GM06990 (cell line): ENCODE results near the gene CSDE1.
"Not testable (repeated sequence)": the region's sequence is repeated elsewhere in the genome, so short reads cannot be mapped to it uniquely, and the experiment has no call there.

Source experiments
- DNase-seq: peaks from one replicate; pipeline ENCODE4 v3.0.0-alpha.2; 2011; ENCODE audit not compliant: insufficient read length; ENCODE audit errors: extremely low read depth
- H3K27me3 ChIP-seq: replicated peaks from 2 replicates; pipeline ENCODE4 v1.6.0; 2011; ENCODE audit warnings: low read length; ENCODE audit not compliant: control insufficient read depth, insufficient read depth
- H3K36me3 ChIP-seq: 2 replicates; pipeline ENCODE4 v1.5.1; 2011; ENCODE audit warnings: low read length; ENCODE audit not compliant: control insufficient read depth, insufficient read depth
- H3K4me3 ChIP-seq: replicated peaks from 2 replicates; pipeline ENCODE4 v1.5.1; 2011; ENCODE audit warnings: low read depth, mild to moderate bottlenecking, control low read depth, low read length
- CTCF ChIP-seq: IDR thresholded peaks from 2 replicates; pipeline ENCODE4 v1.5.1; 2011; ENCODE audit warnings: low read length, control low read depth, mild to moderate bottlenecking, inconsistent platforms; ENCODE audit not compliant: insufficient read depth, poor library complexity, severe bottlenecking

The CSDE1 gene

GRCh38 chr1:114780344-114781226 is 22.8 kb upstream of the CSDE1 start, which contains the start of gene SIKE1:
Gene SIKE1 (minus strand): TSS chr1:114780685. CDS start chr1:114780607, 78 bp downstream.
- H3K36me3 ChIP-seq, result no peaks in the 10 kb centered on the region
- peak within 1 kb of the TSS; percentile 85 for H3K4me3 ChIP-seq
- DNase-seq, result peak; percentile 89
- TF ChIP-seq CTCF, result no peak
- H3K27me3 ChIP-seq, result no peaks in the 10 kb centered on the region

GRCh38 chr1:114779722-114780121 is 21.9 kb upstream of the CSDE1 start:
- TF ChIP-seq CTCF, result no peak
- DNase-seq, result no peak
- Histone ChIP-seq H3K36me3 (peaks cover 2% of the 10 kb centered on the region; the same call in 1 of the 2 replicates), H3K27me3 (no peaks in the 10 kb centered on the region), H3K4me3 (peak overlapping the region; percentile 85)

GRCh38 chr1:114776726-114777125 is 18.9 kb upstream of the CSDE1 start:
- H3K36me3 ChIP-seq, H3K4me3 ChIP-seq, DNase-seq, H3K27me3 ChIP-seq: not testable (repeated sequence)

- no peak for TF ChIP-seq CTCF
Measured at GRCh38 chr1:114771992-114772391, 14.2 kb upstream of the CSDE1 start.

GRCh38 chr1:114770989-114771388 is 13.2 kb upstream of the CSDE1 start:
- no peak for TF ChIP-seq CTCF
- peaks cover 4% of the 10 kb centered on the region; the same call in 1 of the 2 replicates for H3K36me3 ChIP-seq
- DNase-seq, result no peak
- H3K27me3 ChIP-seq, result no peaks in the 10 kb centered on the region
- H3K4me3 ChIP-seq, result no peak overlapping the region

More at GRCh38 chr1:114771992-114772391, 14.2 kb upstream of the CSDE1 start:
- no peak for DNase-seq
- no peak overlapping the region for H3K4me3 ChIP-seq
- no peaks in the 10 kb centered on the region for H3K27me3 ChIP-seq
- H3K36me3 ChIP-seq, result peaks cover 4% of the 10 kb centered on the region; the same call in 1 of the 2 replicates

GRCh38 chr1:114764689-114765088 is 6.9 kb upstream of the CSDE1 start:
- no peak overlapping the region for H3K4me3 ChIP-seq
- TF ChIP-seq CTCF, result no peak
- H3K27me3 ChIP-seq, result no peaks in the 10 kb centered on the region
- H3K36me3 ChIP-seq, result no peaks in the 10 kb centered on the region; the same call in 1 of the 2 replicates
- DNase-seq, result no peak
